Measurements from ENCODE around the gene TTC32.

DNA sequence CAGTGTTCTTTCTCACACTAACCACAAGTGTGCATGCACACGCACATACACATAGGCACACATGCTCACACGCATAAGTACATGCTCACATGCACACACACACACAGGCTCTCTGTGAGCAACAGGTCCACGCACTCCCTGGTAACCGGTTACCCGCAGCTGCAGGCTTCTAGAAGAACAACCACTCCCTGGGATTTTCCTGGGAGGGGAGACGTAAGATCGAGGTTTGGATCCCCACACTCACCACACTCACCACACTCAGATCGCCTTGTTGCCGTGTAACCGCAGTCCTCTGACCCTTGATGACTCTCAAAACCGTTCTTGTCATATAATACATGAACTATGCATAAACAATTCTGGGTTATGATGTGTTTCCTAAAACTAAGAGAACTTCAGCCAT is 42.2 kb downstream of the TTC32 start:
- TF ChIP-seq POLR2A (IDR thresholded peaks at IDR 0.05; ENCODE audit: low read depth, low read length): no peak
- no peak for TF ChIP-seq POLR2AphosphoS5 (IDR thresholded peaks at IDR 0.05; ENCODE audit: low read depth, low read length)
- TF ChIP-seq TAF1 (IDR thresholded peaks at IDR 0.05; ENCODE audit: borderline replicate concordance, low read depth, low read length): no peak
